Measurements from ENCODE around the gene TDRD5.

Gene TDRD5

GRCh38 chr1:179550746-179551682, 40.6 kb upstream of the TDRD5 start:
- peak; percentile 70 for DNase-seq
- Histone ChIP-seq H3K56ac (ENCODE audit: low read length) (no peak overlapping the region), H3K9ac (ENCODE audit: low read length) (no peak overlapping the region), H3K4ac (ENCODE audit: low read depth, low read length) (no peak overlapping the region), H3K23ac (ENCODE audit: low read length) (peak overlapping the region; percentile 17), H2BK15ac (replicated peaks; ENCODE audit: low read depth) (no peak overlapping the region), H4K8ac (ENCODE audit: low read depth, low read length) (no peak overlapping the region), H3K27me3 (ENCODE audit: insufficient read depth, low read length, poor library complexity) (no peaks in the 10 kb centered on the region), H3K79me2 (ENCODE audit: control insufficient read depth, insufficient read depth, low read length) (no peaks in the 10 kb centered on the region), H3K18ac (ENCODE audit: low read length) (no peak overlapping the region), H3K27ac (ENCODE audit: low read depth, low read length) (no peak overlapping the region), H3K4me3 (ENCODE audit: low read length) (no peak overlapping the region), H2AK5ac (ENCODE audit: low read length) (no peak overlapping the region), H3K79me1 (ENCODE audit: low read length) (no peaks in the 10 kb centered on the region), H3K4me1 (ENCODE audit: control insufficient read depth, low read depth, low read length) (no peaks in the 10 kb centered on the region), H2BK120ac (ENCODE audit: low read depth, low read length) (no peak overlapping the region), H3K4me2 (ENCODE audit: low read length) (no peak overlapping the region), H4K5ac (ENCODE audit: low read length) (no peak overlapping the region), H3K36me3 (ENCODE audit: control insufficient read depth, insufficient read depth, low read length) (no peaks in the 10 kb centered on the region), H2BK5ac (ENCODE audit: low read length) (no peak overlapping the region)
- WGBS (ENCODE audit: extremely low coverage, insufficient coverage, low lambda C conversion rate), result no CpG with 5 or more reads among the region's 9 CpGs

- H2BK5ac ChIP-seq (ENCODE audit: low read length), result no peak overlapping the region
- no peak overlapping the region for H3K4ac ChIP-seq (ENCODE audit: low read depth, low read length)
- H3K79me2 ChIP-seq (ENCODE audit: control insufficient read depth, insufficient read depth, low read length), result no peaks in the 10 kb centered on the region
- H3K4me2 ChIP-seq (ENCODE audit: low read length), result no peak overlapping the region
- H3K27me3 ChIP-seq (ENCODE audit: insufficient read depth, low read length, poor library complexity), result no peaks in the 10 kb centered on the region
- H3K36me3 ChIP-seq (ENCODE audit: control insufficient read depth, insufficient read depth, low read length), result no peaks in the 10 kb centered on the region
- no peak overlapping the region for H3K9ac ChIP-seq (ENCODE audit: low read length)
- no peak overlapping the region for H3K18ac ChIP-seq (ENCODE audit: low read length)
- H4K5ac ChIP-seq (ENCODE audit: low read length), result no peak overlapping the region
- no peak overlapping the region for H3K4me3 ChIP-seq (ENCODE audit: low read length)
- no peak overlapping the region for H4K8ac ChIP-seq (ENCODE audit: low read depth, low read length)
- no peak overlapping the region for H3K23ac ChIP-seq (ENCODE audit: low read length)
- H3K4me1 ChIP-seq (ENCODE audit: control insufficient read depth, low read depth, low read length), result no peaks in the 10 kb centered on the region
- no peak overlapping the region for H3K27ac ChIP-seq (ENCODE audit: low read depth, low read length)
- no peak overlapping the region for H2AK5ac ChIP-seq (ENCODE audit: low read length)
- DNase-seq, result no peak
- H2BK15ac ChIP-seq (replicated peaks; ENCODE audit: low read depth), result no peak overlapping the region
- no peak overlapping the region for H3K56ac ChIP-seq (ENCODE audit: low read length)
- H2BK120ac ChIP-seq (ENCODE audit: low read depth, low read length), result no peak overlapping the region
- no peaks in the 10 kb centered on the region for H3K79me1 ChIP-seq (ENCODE audit: low read length)
These were observed 37.2 kb upstream of the TDRD5 start for GRCh38 chr1:179554427-179554826.

- Histone ChIP-seq H2AK5ac (ENCODE audit: low read length) (no peak overlapping the region), H4K8ac (ENCODE audit: low read depth, low read length) (no peak overlapping the region)
- no CpG with 5 or more reads among the region's 1 CpG for WGBS (ENCODE audit: extremely low coverage, insufficient coverage, low lambda C conversion rate)
These were observed 33.6 kb upstream of the TDRD5 start for GRCh38 chr1:179558078-179558477.

GRCh38 chr1:179575497-179576314, 15.9 kb upstream of the TDRD5 start, which contains the start of gene NPHS2:
Gene NPHS2, minus strand, starts transcription at chr1:179575948. Its CDS starts 84 bp downstream, at chr1:179575864.
- H2AK5ac ChIP-seq (ENCODE audit: low read length), result no peak within 1 kb of the TSS
- WGBS (ENCODE audit: extremely low coverage, insufficient coverage, low lambda C conversion rate), result no CpG with 5 or more reads among the region's 77 CpGs

More at GRCh38 chr1:179558078-179558477, 33.6 kb upstream of the TDRD5 start:
- no peak overlapping the region for H3K4ac ChIP-seq (ENCODE audit: low read depth, low read length)
- H3K79me2 ChIP-seq (ENCODE audit: control insufficient read depth, insufficient read depth, low read length), result no peaks in the 10 kb centered on the region
- no peak overlapping the region for H4K5ac ChIP-seq (ENCODE audit: low read length)
- no peak overlapping the region for H2BK15ac ChIP-seq (replicated peaks; ENCODE audit: low read depth)
- H3K79me1 ChIP-seq (ENCODE audit: low read length), result no peaks in the 10 kb centered on the region
- no peak overlapping the region for H3K18ac ChIP-seq (ENCODE audit: low read length)
- no peak overlapping the region for H3K56ac ChIP-seq (ENCODE audit: low read length)
- no peaks in the 10 kb centered on the region for H3K4me1 ChIP-seq (ENCODE audit: control insufficient read depth, low read depth, low read length)
- no peak overlapping the region for H3K27ac ChIP-seq (ENCODE audit: low read depth, low read length)
- H3K4me2 ChIP-seq (ENCODE audit: low read length), result no peak overlapping the region
- no peak overlapping the region for H3K23ac ChIP-seq (ENCODE audit: low read length)
- H3K4me3 ChIP-seq (ENCODE audit: low read length), result no peak overlapping the region
- H3K27me3 ChIP-seq (ENCODE audit: insufficient read depth, low read length, poor library complexity), result no peaks in the 10 kb centered on the region
- DNase-seq, result no peak
- H2BK120ac ChIP-seq (ENCODE audit: low read depth, low read length), result no peak overlapping the region
- no peak overlapping the region for H2BK5ac ChIP-seq (ENCODE audit: low read length)
- H3K36me3 ChIP-seq (ENCODE audit: control insufficient read depth, insufficient read depth, low read length), result no peaks in the 10 kb centered on the region
- H3K9ac ChIP-seq (ENCODE audit: low read length), result no peak overlapping the region

GRCh38 chr1:179576509-179576908, 15.1 kb upstream of the TDRD5 start:
- H3K79me2 ChIP-seq (ENCODE audit: control insufficient read depth, insufficient read depth, low read length), result no peaks in the 10 kb centered on the region
- H3K4me2 ChIP-seq (ENCODE audit: low read length), result no peak overlapping the region
- no peak overlapping the region for H3K23ac ChIP-seq (ENCODE audit: low read length)
- no peak overlapping the region for H3K9ac ChIP-seq (ENCODE audit: low read length)
- no peaks in the 10 kb centered on the region for H3K36me3 ChIP-seq (ENCODE audit: control insufficient read depth, insufficient read depth, low read length)
- DNase-seq, result no peak
- H3K18ac ChIP-seq (ENCODE audit: low read length), result no peak overlapping the region
- no peak overlapping the region for H3K56ac ChIP-seq (ENCODE audit: low read length)
- no CpG with 5 or more reads among the region's 5 CpGs for WGBS (ENCODE audit: extremely low coverage, insufficient coverage, low lambda C conversion rate)
- H3K27me3 ChIP-seq (ENCODE audit: insufficient read depth, low read length, poor library complexity), result peaks cover 19% of the 10 kb centered on the region
- no peak overlapping the region for H2AK5ac ChIP-seq (ENCODE audit: low read length)
- H2BK120ac ChIP-seq (ENCODE audit: low read depth, low read length), result no peak overlapping the region
- H4K5ac ChIP-seq (ENCODE audit: low read length), result no peak overlapping the region
- H4K8ac ChIP-seq (ENCODE audit: low read depth, low read length), result no peak overlapping the region
- H3K4ac ChIP-seq (ENCODE audit: low read depth, low read length), result no peak overlapping the region
- no peaks in the 10 kb centered on the region for H3K4me1 ChIP-seq (ENCODE audit: control insufficient read depth, low read depth, low read length)
- no peak overlapping the region for H2BK15ac ChIP-seq (replicated peaks; ENCODE audit: low read depth)
- no peaks in the 10 kb centered on the region for H3K79me1 ChIP-seq (ENCODE audit: low read length)
- H3K4me3 ChIP-seq (ENCODE audit: low read length), result no peak overlapping the region
- no peak overlapping the region for H2BK5ac ChIP-seq (ENCODE audit: low read length)
- H3K27ac ChIP-seq (ENCODE audit: low read depth, low read length), result no peak overlapping the region

More at GRCh38 chr1:179575497-179576314, 15.9 kb upstream of the TDRD5 start, which contains the start of gene NPHS2:
- H3K79me1 ChIP-seq (ENCODE audit: low read length), result no peaks in the 10 kb centered on the region
- H4K8ac ChIP-seq (ENCODE audit: low read depth, low read length), result no peak within 1 kb of the TSS
- H3K36me3 ChIP-seq (ENCODE audit: control insufficient read depth, insufficient read depth, low read length), result no peaks in the 10 kb centered on the region
- no peaks in the 10 kb centered on the region for H3K79me2 ChIP-seq (ENCODE audit: control insufficient read depth, insufficient read depth, low read length)
- peaks cover 19% of the 10 kb centered on the region for H3K27me3 ChIP-seq (ENCODE audit: insufficient read depth, low read length, poor library complexity)
- no peak within 1 kb of the TSS for H3K27ac ChIP-seq (ENCODE audit: low read depth, low read length)
- H3K4ac ChIP-seq (ENCODE audit: low read depth, low read length), result no peak within 1 kb of the TSS
- H2BK120ac ChIP-seq (ENCODE audit: low read depth, low read length), result no peak within 1 kb of the TSS
- no peak within 1 kb of the TSS for H4K5ac ChIP-seq (ENCODE audit: low read length)
- no peak within 1 kb of the TSS for H3K9ac ChIP-seq (ENCODE audit: low read length)
- H3K4me2 ChIP-seq (ENCODE audit: low read length), result peak within 1 kb of the TSS; percentile 14
- H3K56ac ChIP-seq (ENCODE audit: low read length), result no peak within 1 kb of the TSS
- H3K18ac ChIP-seq (ENCODE audit: low read length), result no peak within 1 kb of the TSS
- H2BK15ac ChIP-seq (replicated peaks; ENCODE audit: low read depth), result no peak within 1 kb of the TSS
- no peaks in the 10 kb centered on the region for H3K4me1 ChIP-seq (ENCODE audit: control insufficient read depth, low read depth, low read length)
- H3K4me3 ChIP-seq (ENCODE audit: low read length), result no peak within 1 kb of the TSS
- no peak within 1 kb of the TSS for H3K23ac ChIP-seq (ENCODE audit: low read length)
- H2BK5ac ChIP-seq (ENCODE audit: low read length), result no peak within 1 kb of the TSS
- DNase-seq, result no peak
